Type B pancreatic cell (in vitro differentiated cells): ENCODE results near the gene SDK1. TPM values are rescaled to one million over a fixed set of nuclear protein-coding genes. Genes with fewer than 3 reads are reported as not detected.

Experiments used
- DNase-seq: peaks from one replicate; pipeline ENCODE4 v3.0.0; 2021; ENCODE audit warnings: mixed read lengths; ENCODE audit not compliant: unreplicated experiment; ENCODE audit errors: extremely low spot score
- H3K27ac Mint-ChIP-seq: 2 replicates; pipeline ENCODE4 v1.8.0; 2021; ENCODE audit warnings: mild to moderate bottlenecking, mixed read lengths
- H3K27me3 Mint-ChIP-seq: 2 replicates; pipeline ENCODE4 v1.8.0; 2021; ENCODE audit warnings: mixed read lengths
- H3K36me3 Mint-ChIP-seq: 2 replicates; pipeline ENCODE4 v1.8.0; 2021; ENCODE audit warnings: mixed read lengths
- H3K4me1 Mint-ChIP-seq: one replicate; pipeline ENCODE4 v1.8.0; 2021; ENCODE audit warnings: mixed read lengths; ENCODE audit not compliant: unreplicated experiment
- H3K4me3 Mint-ChIP-seq: 2 replicates; pipeline ENCODE4 v1.8.0; 2021; ENCODE audit warnings: mild to moderate bottlenecking, mixed read lengths
- H3K9me3 Mint-ChIP-seq: 2 replicates; pipeline ENCODE4 v1.8.0; 2021; ENCODE audit warnings: mixed read lengths
- CTCF ChIP-seq: fragments of 200-600 bp; sonication (generic); conservative IDR thresholded peaks from 2 replicates; pipeline ENCODE4 v1.5.0; 2021; ENCODE audit warnings: antibody characterized with exemption, mild to moderate bottlenecking
- total RNA-seq: library from RNA; stranded (reverse); gene quantifications from 2 replicates; pipeline ENCODE4 v1.2.1, GENCODE V29; 2021; ENCODE audit warnings: low replicate concordance

SDK1 gene
- total RNA-seq, 1 donor from 2014 or later = 26.1 TPM

GRCh38 chr7:3986927-3987326 is 685.9 kb downstream of the SDK1 start:
- no peak overlapping the region for H3K4me3 Mint-ChIP-seq

GRCh38 chr7:3987426-3987927 is 686.4 kb downstream of the SDK1 start:
- H3K4me1 Mint-ChIP-seq = peaks cover 4% of the 10 kb centered on the region
- H3K27ac Mint-ChIP-seq = no peak overlapping the region
- no peaks in the 10 kb centered on the region for H3K9me3 Mint-ChIP-seq
- no peaks in the 10 kb centered on the region for H3K27me3 Mint-ChIP-seq
- H3K4me3 Mint-ChIP-seq = no peak overlapping the region
- H3K36me3 Mint-ChIP-seq = peaks cover 8% of the 10 kb centered on the region
- no peak for DNase-seq
- TF ChIP-seq CTCF = no peak

More at GRCh38 chr7:3986927-3987326, 685.9 kb downstream of the SDK1 start:
- Mint-ChIP-seq H3K9me3 (no peaks in the 10 kb centered on the region), H3K27me3 (no peaks in the 10 kb centered on the region), H3K36me3 (peaks cover 8% of the 10 kb centered on the region), H3K27ac (no peak overlapping the region), H3K4me1 (peaks cover 4% of the 10 kb centered on the region)
- DNase-seq = no peak
- TF ChIP-seq CTCF = no peak

GRCh38 chr7:3989723-3990122 is 688.7 kb downstream of the SDK1 start:
- Mint-ChIP-seq H3K4me3 (no peak overlapping the region), H3K4me1 (peaks cover 4% of the 10 kb centered on the region), H3K27ac (no peak overlapping the region), H3K27me3 (no peaks in the 10 kb centered on the region), H3K36me3 (peaks cover 8% of the 10 kb centered on the region), H3K9me3 (peaks cover 6% of the 10 kb centered on the region)
- no peak for TF ChIP-seq CTCF
- no peak for DNase-seq

GRCh38 chr7:3991731-3992231 is 690.7 kb downstream of the SDK1 start:
- Mint-ChIP-seq H3K36me3 (peaks cover 8% of the 10 kb centered on the region), H3K4me1 (peaks cover 4% of the 10 kb centered on the region), H3K4me3 (no peak overlapping the region), H3K27ac (no peak overlapping the region), H3K9me3 (peaks cover 6% of the 10 kb centered on the region), H3K27me3 (peaks cover 3% of the 10 kb centered on the region)
- no peak for TF ChIP-seq CTCF
- no peak for DNase-seq

GRCh38 chr7:3992841-3993240 is 691.8 kb downstream of the SDK1 start:
- peaks cover under 1% of the 10 kb centered on the region for H3K4me1 Mint-ChIP-seq
- TF ChIP-seq CTCF = no peak

More at GRCh38 chr7:3992841-3993240, 691.8 kb downstream of the SDK1 start:
- Mint-ChIP-seq H3K4me3 (no peak overlapping the region), H3K9me3 (peaks cover 6% of the 10 kb centered on the region), H3K27me3 (peaks cover 3% of the 10 kb centered on the region), H3K36me3 (peaks cover 8% of the 10 kb centered on the region), H3K27ac (no peak overlapping the region)
- DNase-seq = no peak
